ENCODE results near the gene MAPRE2. TPM values are rescaled to one million over a fixed set of nuclear protein-coding genes. Genes with fewer than 3 reads are reported as not detected.

MAPRE2 gene
- total RNA-seq, 1 experiment from 2014 or later: 9.1 TPM

DNA sequence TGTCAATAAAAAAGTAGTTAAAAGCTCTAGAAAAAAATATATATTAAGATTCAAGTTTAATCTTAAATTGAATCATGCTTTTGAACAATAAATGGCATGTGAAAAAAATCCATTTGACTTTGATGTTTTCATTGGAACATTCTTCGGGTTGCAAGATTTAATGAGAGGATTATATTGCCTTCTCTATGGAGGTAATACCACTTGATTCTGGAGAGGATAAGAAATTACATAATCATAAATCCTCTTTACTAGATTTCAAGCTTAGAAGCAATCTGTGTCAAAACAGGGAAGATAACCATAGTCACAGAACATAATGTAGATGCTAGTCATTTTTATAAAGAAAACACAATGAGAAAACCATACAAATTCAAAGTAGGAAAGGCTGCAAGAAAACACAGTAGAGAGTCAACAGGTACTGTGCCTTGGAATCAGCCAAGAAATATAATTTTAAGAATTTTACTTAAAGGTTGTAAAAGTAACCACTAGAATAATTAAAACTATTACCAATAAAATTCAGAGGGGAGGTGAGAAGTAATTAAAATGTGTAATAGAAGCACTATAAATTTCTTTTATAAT, 18.7 kb upstream of the MAPRE2 start:
- H3K36me3 ChIP-seq (ENCODE audit: low read depth): no peaks in the 10 kb centered on the region
- DNase-seq: no peak
- H4K20me1 ChIP-seq (ENCODE audit: insufficient read depth): no peaks in the 10 kb centered on the region
- intact Hi-C loops (cut with micrococcal nuclease; ENCODE audit: unreplicated experiment): no loop called here
- H3K9me3 ChIP-seq (ENCODE audit: insufficient read depth, low read depth): no peaks in the 10 kb centered on the region
- ChIA-PET CTCF (no interaction called here), POLR2A (ENCODE audit: unreplicated experiment) (no interaction called here)
- H3K4me1 ChIP-seq (replicated peaks; ENCODE audit: insufficient read depth): no peaks in the 10 kb centered on the region
- H3K4me2 ChIP-seq: no peak overlapping the region
- no peaks in the 10 kb centered on the region for H3F3A ChIP-seq (ENCODE audit: insufficient read depth, low read depth)
- no peaks in the 10 kb centered on the region for H3K9me2 ChIP-seq (ENCODE audit: insufficient read depth)
- H3K79me2 ChIP-seq (ENCODE audit: low read depth): no peaks in the 10 kb centered on the region
- no peak overlapping the region for H2AFZ ChIP-seq
- no TSS peak for BruUV-seq (replicated peaks)
- no peaks in the 10 kb centered on the region for H3K27me3 ChIP-seq (ENCODE audit: insufficient read depth, low read depth)
- H3K4me3 ChIP-seq: no peak overlapping the region
- TF ChIP-seq EZH2 (IDR thresholded peaks at IDR 0.05; ENCODE audit: low read depth): no peak
- TF ChIP-seq, protein P1, sequence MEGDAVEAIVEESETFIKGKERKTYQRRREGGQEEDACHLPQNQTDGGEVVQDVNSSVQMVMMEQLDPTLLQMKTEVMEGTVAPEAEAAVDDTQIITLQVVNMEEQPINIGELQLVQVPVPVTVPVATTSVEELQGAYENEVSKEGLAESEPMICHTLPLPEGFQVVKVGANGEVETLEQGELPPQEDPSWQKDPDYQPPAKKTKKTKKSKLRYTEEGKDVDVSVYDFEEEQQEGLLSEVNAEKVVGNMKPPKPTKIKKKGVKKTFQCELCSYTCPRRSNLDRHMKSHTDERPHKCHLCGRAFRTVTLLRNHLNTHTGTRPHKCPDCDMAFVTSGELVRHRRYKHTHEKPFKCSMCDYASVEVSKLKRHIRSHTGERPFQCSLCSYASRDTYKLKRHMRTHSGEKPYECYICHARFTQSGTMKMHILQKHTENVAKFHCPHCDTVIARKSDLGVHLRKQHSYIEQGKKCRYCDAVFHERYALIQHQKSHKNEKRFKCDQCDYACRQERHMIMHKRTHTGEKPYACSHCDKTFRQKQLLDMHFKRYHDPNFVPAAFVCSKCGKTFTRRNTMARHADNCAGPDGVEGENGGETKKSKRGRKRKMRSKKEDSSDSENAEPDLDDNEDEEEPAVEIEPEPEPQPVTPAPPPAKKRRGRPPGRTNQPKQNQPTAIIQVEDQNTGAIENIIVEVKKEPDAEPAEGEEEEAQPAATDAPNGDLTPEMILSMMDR (conservative IDR thresholded peaks at IDR 0.05): no peak
- no peak overlapping the region for H3K27ac ChIP-seq

DNA sequence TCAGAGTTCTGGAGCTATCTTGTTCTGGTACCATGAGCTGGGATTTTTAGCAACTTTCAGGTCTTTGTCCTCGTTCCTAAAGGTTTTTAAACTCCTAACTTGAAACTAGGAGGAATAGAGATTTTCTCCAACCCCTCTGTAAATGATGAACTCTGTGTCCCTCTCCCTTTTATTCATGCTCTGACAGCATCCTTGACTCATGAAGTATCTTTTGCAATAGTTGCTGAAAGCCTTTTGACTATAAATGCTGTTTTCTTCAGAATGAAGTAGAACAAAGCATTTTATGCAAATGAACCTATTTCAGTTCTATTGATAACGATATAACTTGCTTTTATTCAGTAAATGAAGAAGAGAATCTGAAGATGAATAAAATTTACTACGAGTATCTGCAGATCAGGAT, 17.0 kb upstream of the MAPRE2 start:
- TF ChIP-seq, protein P1 (conservative IDR thresholded peaks at IDR 0.05): no peak
- Histone ChIP-seq H3K36me3 (ENCODE audit: low read depth) (no peaks in the 10 kb centered on the region), H3K4me3 (no peak overlapping the region), H4K20me1 (ENCODE audit: insufficient read depth) (no peaks in the 10 kb centered on the region), H3K79me2 (ENCODE audit: low read depth) (no peaks in the 10 kb centered on the region), H3K9me2 (ENCODE audit: insufficient read depth) (no peaks in the 10 kb centered on the region), H3K9me3 (ENCODE audit: insufficient read depth, low read depth) (no peaks in the 10 kb centered on the region), H3F3A (ENCODE audit: insufficient read depth, low read depth) (no peaks in the 10 kb centered on the region), H3K4me2 (no peak overlapping the region), H3K27ac (no peak overlapping the region), H3K4me1 (replicated peaks; ENCODE audit: insufficient read depth) (no peaks in the 10 kb centered on the region), H2AFZ (no peak overlapping the region), H3K27me3 (ENCODE audit: insufficient read depth, low read depth) (no peaks in the 10 kb centered on the region)
- intact Hi-C loops (cut with micrococcal nuclease; ENCODE audit: unreplicated experiment): no loop called here
- ChIA-PET POLR2A (ENCODE audit: unreplicated experiment) (no interaction called here), CTCF (no interaction called here)
- BruUV-seq (replicated peaks): no TSS peak
- DNase-seq: no peak

DNA sequence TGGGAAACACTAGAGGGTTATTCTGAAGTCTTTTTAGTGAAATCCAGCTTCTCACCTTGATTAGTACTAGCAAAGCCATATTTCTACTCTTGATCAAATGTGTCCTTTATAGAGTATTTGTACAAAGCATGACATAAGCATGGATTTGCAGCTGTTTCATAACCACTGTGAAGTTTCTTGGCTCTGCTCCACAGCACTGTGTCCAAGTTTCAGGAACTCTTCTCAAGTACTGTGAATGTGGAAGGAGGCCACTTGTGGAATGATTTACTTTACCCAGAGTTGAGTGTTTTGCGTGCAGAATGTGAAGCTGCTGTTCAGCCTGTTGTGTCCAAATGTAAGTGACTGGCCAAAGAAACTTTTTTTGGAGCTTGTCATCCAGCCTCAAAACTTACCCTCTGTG, 16.2 kb upstream of the MAPRE2 start:
- intact Hi-C loops (cut with micrococcal nuclease; ENCODE audit: unreplicated experiment): no loop called here
- no peaks in the 10 kb centered on the region for H3K9me3 ChIP-seq (ENCODE audit: insufficient read depth, low read depth)

More for the DNA sequence above, 16.2 kb upstream of the MAPRE2 start:
- no peak for DNase-seq
- Histone ChIP-seq H3F3A (ENCODE audit: insufficient read depth, low read depth) (no peaks in the 10 kb centered on the region), H3K79me2 (ENCODE audit: low read depth) (no peaks in the 10 kb centered on the region), H3K4me1 (replicated peaks; ENCODE audit: insufficient read depth) (no peaks in the 10 kb centered on the region), H2AFZ (no peak overlapping the region), H3K9me2 (ENCODE audit: insufficient read depth) (no peaks in the 10 kb centered on the region), H3K27me3 (ENCODE audit: insufficient read depth, low read depth) (no peaks in the 10 kb centered on the region), H3K4me3 (no peak overlapping the region), H3K27ac (no peak overlapping the region), H4K20me1 (ENCODE audit: insufficient read depth) (no peaks in the 10 kb centered on the region), H3K36me3 (ENCODE audit: low read depth) (no peaks in the 10 kb centered on the region), H3K4me2 (no peak overlapping the region)
- ChIA-PET POLR2A (ENCODE audit: unreplicated experiment) (no interaction called here), CTCF (no interaction called here)
- no peak for TF ChIP-seq EZH2 (IDR thresholded peaks at IDR 0.05; ENCODE audit: low read depth)
- TF ChIP-seq, protein P1 (conservative IDR thresholded peaks at IDR 0.05): no peak
- BruUV-seq (replicated peaks): no TSS peak

All from PC-9 (cell line).